Dermis blood vessel endothelial cell (primary cell): ENCODE measurements around the gene SLC4A5. TPM values are rescaled to one million over a fixed set of nuclear protein-coding genes. Genes with fewer than 3 reads are reported as not detected.
A peak's percentile ranks its signal among the peaks of the same experiment; 100 is the strongest.

Experiments
- DNase-seq: peaks from one replicate; pipeline ENCODE4 v3.0.0; 2010
- total RNA-seq: library from RNA; depleted of rRNA; stranded (reverse); fragments of >200 nt; gene quantifications from 2 replicates; pipeline ENCODE4 v1.2.3, GENCODE V29; 2014

SLC4A5 gene, protein sequence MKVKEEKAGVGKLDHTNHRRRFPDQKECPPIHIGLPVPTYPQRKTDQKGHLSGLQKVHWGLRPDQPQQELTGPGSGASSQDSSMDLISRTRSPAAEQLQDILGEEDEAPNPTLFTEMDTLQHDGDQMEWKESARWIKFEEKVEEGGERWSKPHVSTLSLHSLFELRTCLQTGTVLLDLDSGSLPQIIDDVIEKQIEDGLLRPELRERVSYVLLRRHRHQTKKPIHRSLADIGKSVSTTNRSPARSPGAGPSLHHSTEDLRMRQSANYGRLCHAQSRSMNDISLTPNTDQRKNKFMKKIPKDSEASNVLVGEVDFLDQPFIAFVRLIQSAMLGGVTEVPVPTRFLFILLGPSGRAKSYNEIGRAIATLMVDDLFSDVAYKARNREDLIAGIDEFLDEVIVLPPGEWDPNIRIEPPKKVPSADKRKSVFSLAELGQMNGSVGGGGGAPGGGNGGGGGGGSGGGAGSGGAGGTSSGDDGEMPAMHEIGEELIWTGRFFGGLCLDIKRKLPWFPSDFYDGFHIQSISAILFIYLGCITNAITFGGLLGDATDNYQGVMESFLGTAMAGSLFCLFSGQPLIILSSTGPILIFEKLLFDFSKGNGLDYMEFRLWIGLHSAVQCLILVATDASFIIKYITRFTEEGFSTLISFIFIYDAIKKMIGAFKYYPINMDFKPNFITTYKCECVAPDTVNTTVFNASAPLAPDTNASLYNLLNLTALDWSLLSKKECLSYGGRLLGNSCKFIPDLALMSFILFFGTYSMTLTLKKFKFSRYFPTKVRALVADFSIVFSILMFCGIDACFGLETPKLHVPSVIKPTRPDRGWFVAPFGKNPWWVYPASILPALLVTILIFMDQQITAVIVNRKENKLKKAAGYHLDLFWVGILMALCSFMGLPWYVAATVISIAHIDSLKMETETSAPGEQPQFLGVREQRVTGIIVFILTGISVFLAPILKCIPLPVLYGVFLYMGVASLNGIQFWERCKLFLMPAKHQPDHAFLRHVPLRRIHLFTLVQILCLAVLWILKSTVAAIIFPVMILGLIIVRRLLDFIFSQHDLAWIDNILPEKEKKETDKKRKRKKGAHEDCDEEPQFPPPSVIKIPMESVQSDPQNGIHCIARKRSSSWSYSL
- 0.33 TPM in 1 of 2 replicates, not detected in the other for total RNA-seq

DNA sequence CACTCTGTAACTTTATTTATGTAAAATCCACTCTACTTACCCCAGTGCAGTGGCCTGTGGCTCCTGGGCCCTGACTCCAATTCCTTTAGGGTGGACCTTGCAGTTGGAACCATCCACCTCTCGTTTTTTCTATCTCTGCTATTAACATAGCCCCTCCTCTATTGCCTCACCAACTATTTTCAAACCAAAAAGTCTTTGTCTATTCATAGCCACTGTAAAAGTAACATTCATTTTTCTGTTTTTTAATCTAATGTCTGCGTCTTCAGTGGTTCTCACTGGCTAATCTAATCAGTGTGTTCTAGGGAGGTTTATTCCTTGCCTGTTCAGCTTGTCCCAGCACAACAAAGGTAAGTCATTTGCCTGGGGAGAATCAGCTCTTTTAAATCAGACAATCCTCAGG lies at the start of gene SLC4A5:
SLC4A5 (minus strand) TSS at position 101 of the 400 bp plus-strand sequence. CDS start 28,393 bp downstream, outside the sequence.
- no peak for DNase-seq

DNA sequence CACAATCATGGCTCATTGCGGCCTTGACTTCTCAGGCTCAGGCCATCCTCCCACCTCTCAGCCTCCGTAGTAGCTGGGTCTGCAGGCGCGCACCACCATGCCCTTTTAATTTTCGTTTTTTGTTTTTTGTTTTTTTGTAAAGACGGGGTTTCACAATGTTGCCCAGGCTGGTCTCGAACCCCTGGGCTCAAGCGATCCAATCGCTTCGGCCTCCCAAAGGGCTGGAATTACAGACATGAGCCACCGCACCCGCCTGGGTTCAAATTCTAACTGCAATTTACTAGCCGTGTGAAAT lies 49.2 kb upstream of the SLC4A5 start:
- no peak for DNase-seq

DNA sequence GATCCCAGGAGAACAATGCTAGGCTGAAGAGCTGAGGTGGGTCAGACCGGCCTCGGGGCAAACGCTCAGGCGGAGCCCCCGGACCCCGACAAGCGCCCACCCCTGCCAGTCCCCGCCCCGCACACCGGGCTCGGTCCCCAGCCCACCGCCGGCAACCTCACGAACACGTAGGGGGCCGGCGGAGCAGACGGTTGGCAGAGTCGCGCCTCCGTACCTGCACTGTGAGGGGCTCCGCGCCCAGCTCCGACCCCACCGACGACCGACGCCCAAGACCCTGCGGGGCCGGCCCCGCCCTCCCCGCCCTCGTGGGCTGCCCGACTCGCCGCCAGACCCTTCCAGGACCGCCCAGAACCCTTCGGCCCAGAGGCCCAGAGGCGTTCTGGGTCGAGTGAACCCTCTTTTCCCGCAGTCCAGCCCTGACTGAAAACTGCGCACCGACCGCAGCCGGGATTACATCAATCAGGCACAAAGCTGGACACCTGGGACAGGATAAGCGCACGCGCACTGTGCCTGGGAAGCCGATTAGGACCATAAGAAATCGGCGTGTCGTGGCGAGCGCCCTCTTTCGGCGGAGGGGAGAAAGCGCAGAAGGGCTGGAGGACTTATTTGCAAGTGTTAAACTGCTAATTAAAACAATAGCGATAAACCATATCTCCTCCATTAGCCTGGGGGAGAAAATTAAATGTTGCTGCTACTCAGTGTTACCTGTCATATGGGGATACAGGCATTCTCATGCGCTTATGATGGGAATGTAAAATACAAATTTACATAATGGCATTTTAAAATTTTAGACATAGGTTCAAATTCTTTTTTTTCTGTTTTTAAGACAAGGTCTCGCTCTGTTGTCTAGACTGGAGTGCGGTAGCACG lies 48.6 kb upstream of the SLC4A5 start:
- DNase-seq: peak; percentile 95

DNA sequence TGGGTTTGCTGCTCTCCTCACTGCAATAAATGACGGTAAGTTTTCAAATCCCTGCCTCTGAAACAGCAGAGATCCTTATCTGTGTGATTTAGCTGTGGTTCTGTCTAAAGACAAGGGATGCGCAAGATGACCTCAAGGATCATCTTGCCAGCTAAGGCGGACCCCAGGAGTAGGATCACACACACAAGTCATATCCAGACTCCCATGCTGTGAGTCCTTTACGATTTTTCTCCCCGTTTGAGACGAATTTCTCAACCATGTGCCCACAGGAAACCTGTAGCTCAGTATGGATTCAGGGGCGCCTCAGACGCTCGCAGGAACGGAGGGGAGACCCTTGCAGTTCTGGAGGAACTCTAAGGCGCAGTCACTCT lies 48.0 kb upstream of the SLC4A5 start:
- DNase-seq: no peak

DNA sequence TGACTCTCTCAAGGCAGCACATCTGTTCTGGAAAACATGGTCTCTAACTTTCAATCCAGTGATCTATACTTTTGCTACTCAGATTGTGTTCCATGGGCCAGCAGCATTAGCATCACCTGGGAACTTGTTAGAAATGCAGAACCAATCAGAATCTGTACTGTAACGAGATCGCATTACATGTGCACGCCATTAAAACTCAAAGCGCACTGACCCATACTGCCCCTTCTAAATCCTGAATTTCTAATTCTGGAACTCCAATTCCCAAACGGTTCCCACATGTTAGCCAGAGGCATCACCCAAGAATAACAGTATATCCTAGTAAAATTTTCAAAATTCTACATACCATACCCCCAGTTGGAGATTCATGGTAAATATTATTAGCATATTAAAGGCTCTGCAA lies 47.4 kb upstream of the SLC4A5 start:
- DNase-seq: no peak

DNA sequence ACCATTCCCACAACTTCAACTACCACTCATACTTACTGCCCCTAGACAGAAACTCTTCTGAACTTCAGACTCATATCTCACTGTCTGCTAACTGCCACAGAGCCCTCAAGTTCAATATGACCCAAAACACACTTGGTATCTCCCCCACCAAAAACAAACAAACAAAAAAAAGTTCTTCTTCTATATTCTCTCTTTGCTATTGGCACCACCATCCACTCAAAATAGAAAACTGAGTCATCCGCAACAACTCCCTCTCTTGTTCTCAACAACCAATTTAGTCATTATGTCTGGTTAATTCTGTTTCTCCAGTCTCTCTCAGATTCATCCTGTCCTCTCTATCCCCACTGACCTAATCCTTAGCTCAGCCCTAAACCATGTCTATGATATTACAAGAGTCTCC lies 44.1 kb upstream of the SLC4A5 start:
- DNase-seq: no peak

DNA sequence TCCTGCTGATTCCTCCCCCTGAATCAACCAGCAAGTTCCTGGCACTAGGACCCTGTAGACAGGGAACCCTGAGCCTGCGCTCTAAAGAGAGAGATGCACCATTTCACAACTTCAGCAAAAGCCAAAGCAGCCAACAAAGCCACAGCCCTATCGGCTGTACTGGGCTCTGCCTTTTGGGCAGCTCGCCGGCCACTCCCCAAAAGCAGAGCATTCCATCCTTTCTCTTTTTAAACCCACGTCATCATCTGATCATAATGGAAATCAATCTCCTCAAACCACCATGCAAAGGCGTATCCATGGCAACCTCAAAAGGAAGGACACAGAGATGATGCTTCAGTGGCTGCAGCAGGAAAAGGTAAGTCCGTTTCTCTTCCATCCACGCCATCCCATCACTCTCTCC lies 42.2 kb upstream of the SLC4A5 start:
- DNase-seq: no peak

DNA sequence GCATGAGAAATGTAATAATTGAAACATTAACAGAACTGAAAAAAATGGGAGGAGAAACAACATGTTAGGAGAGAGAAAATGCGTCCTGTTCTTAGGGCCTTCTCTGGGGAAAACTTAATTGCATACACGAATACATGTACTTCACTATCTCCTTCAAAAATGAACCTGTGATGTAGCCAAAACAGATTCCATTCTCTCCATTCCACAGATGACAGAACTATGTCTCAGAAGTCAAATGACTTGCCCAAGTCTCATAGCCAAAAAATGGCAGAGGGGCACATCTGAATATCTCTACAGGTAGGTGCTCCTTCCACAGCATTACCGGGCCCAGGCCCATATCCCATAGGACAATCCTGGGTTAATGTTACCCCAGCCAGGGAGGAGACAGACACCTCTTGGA lies 40.8 kb upstream of the SLC4A5 start:
- no peak for DNase-seq

DNA sequence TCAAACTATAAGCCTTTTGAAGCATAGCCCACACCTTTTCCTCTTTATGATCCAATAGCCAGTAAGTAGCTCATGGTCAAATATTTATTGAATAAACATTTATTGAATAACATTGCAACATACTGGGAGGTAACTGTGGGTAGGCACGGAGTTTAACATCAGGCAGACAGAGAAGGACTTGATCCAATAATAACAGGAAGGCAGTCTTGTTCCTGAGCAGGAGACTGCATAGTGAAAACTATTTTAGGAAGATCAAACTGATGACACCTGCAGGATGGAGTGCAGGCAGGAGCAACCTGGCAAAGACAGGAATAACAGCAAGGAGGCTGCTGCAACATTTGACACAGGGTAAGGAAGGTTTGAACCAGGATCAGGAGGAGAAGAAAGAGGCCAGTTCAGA lies 40.0 kb upstream of the SLC4A5 start:
- DNase-seq: peak; percentile 58

DNA sequence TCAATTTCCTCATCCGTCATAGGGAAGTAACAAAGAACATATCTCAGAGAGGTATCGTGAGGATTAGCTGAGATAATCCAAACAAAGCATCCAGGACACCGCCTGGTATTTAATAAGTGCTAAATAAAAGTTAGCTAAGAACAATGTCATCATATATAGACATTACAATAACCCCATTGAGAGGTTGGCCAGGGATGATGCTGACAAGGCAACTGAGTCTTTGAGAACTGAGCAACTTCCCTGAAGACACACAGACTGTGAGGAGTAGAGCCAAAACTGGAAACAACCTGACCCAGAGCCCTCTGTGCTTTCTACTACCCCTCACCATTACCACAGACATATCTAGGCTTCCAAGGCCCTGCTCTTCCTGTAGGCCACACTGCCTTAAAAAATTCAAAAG lies 38.5 kb upstream of the SLC4A5 start:
- DNase-seq: no peak

DNA sequence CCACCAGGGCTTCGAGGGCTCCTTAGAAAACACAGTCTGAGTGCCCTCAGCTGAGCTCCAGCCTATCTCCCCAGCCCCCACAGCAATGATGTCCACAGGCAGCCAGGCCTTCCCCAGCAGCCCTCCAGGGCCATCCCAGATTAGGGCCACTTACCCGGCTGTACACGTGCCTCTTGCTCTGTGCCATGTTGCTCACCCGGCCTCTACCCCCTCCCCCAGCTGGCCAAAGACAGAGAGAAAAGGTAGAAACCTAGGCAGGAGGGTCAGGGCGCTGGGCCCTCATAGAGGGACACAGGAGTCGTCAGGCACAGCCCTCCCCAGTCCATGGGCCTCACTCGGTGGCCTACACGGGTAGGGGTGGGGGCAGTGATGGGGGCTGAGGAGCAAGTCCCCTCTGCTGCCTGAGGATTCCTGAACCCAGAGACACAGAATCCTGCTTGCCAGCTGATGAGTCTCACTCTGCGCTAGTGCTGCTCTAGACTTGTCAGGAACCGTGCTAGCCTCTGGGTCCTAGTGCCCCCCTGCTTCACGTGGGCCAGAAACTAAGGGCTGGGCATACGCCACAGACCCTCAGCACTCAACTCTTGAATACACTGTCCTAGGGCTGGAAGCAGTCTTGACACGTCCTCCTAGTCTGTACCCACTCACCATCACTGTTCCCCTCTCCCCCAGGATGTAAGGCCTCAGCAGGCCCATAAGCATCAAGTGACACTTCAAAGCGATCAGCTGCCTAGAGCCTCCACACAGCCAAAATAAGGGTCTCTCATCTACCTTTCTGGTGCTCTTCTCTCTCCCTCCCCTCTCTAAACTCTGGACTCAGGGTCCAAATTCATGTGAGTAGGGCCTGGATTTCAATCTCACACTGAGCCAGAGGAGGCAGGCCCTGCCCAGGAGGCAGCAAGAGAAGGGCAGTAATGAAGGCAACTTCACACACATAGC lies 36.9 kb upstream of the SLC4A5 start, which contains the start of gene DCTN1:
DCTN1 (minus strand) TSS at position 461 of the 939 bp plus-strand sequence; CDS start at position 187, 274 bp downstream.
- peak; percentile 58 for DNase-seq

DNA sequence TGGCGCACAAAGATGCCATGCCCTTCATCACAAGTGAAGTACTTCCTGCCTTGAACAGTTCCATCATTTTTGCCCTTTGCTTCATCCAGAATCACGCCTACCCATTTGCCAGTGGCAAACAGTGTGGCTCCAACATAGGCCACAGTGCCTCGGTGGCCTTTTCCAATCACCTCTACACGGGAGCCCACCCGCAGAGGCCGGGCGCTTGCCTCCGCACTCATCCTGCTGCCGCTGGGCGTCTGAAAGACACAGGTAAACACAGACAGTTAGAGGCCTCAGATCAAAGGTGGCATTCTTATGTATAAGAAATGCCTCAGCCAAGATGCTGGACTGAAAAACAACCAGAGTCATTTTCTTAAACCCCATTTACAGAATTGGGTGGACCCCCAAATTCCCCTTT lies 34.8 kb upstream of the SLC4A5 start:
- DNase-seq: no peak

DNA sequence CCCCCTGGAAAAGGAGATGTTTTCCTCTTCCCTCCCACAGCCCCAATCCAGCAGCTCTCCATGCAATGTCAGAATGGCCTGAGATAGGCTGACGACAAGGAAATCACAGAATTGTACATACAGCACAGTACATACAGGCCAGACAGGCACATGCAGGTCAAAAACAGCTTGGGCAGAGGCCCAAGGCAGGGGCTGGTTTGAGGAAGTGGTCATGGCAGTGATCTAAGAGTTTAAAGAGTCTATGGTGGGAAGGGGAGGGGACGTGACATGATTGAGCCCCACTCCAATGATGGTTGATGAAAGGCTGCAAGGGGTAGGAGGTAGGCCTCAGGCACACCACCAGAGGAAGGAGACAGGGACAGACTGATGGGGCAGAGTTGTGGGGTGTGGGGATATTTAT lies 32.6 kb upstream of the SLC4A5 start:
- no peak for DNase-seq

DNA sequence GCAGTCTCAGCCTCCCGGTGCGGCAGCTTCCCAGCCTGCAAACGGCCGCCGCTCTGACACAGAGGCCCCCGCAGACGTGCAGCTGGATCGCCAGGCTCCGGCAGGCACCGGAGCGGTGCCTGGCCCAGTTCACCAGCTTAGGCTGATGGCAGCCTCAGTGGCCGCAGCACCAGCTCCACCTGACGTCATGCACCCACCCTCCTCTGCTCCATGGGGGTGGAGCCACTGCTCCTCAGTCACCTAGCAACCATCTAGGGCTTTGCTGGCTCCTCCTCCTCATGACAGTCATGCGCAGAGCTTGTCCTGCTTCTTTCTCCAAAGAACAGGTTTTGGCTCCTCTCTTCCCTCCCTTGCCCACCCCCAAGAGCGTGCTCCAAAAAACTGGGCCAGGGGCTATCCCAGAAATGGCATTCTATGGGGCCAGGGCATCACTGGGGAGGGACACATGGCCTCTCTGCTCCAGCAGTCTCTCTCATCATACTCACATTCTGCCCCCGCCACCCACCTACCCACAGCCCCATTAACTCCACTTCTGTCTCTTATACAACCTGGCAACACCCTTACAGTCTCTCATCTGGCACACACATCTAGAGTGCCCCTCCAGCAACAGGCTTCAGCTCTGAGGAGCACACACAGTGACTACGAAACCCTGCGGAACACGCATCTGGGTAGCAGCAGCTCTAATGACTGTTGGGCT lies 31.4 kb upstream of the SLC4A5 start:
- DNase-seq: peak; percentile 19

DNA sequence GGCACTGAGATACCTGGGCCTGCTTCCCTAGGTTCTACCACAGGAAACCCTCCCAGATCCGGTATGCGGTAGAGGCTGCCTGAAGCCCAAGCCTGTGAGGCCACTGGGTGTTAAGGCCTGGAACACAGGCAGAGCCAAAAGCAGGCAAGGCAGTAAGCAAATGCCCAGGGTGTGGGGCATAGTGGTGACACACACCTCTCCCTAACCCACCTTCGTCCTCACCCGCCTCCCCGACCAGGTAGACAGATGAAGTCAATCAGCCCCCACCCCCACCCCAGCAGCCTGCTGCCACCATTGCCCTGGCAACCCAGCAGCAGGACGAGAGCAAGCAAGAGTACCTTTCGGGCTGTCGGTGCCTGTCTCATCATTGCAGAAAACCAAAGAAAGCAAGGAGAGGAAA lies 30.8 kb upstream of the SLC4A5 start:
- DNase-seq: no peak

DNA sequence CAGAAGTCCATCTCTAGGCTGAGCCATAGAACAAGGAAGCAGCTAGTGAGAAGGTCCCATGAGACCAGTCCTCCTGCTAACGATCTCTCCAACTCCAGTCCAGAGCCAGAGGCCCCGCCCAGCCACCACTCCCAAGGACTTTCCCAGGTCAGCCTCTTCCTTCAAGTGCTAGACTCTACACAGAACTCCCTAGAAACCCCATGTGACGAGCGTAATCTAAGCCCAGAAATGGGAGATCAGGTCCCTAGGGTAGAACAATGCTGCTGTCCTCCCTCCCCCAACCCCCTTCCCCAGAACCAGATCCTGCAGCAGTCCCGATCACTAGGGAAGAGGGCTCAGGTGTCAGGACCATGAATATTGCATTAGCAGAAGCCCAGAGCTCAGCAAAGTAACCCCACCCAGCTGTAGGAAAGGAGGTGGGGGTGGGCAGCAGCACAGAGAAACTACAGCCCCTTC lies 30.0 kb upstream of the SLC4A5 start:
- no peak for DNase-seq

DNA sequence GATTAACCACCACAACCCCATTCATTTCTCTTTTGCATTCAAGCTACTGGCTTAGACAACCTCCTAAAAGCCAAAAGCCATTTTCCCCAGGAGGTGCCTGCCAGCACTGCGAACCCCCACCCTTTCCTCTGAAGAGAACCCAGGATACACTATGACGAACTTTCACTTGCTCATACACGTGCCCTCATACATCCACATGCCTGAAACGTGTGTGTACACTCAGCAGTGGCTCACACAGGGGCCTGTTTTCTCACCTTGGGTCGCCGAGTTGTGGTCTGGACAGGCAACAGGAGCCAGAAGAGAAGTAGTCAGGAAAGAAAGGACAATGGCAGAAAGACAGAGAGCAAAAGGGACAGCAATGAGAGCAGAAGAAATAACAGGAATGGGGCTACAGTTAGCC lies 29.5 kb upstream of the SLC4A5 start:
- no peak for DNase-seq

DNA sequence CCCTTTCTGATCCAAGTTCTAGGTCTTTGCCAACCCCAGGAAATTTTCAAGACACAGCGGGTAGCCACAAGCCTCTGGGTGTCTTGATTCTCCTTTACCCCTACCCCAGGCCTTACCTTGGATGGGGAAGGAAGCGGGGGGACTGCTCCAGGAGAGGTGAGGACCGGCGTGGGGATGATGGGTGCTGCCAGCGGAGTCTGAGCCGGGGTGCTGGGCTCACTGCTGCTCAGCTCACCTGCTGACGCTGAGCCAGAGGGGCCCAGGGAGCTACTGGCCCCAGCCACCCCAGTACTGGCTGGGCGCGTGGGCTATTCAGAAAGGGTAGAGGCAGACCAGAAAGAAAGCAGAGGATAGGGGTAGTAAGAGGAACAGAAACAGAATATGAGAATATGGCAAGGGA lies 28.2 kb upstream of the SLC4A5 start:
- no peak for DNase-seq

DNA sequence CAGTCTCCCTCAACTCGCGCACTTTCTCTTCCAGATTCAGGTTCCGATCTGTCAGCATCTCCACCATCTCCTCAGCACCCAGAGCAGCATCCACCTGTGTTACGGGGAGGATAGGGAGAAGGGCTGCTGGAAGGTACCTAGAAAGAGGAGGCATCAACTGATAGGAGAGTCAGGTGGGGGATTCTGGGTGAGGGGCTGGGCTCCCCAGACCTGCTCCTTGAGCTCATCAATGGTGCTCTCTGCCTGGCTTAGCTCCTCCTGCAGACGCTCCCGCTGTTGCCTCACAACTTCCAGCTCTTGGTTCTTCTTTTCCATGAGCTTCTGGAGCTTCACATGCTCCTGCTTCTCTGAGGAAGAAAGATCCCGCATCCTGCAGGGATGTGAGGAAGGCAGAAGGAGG lies 26.8 kb upstream of the SLC4A5 start:
- DNase-seq: no peak

DNA sequence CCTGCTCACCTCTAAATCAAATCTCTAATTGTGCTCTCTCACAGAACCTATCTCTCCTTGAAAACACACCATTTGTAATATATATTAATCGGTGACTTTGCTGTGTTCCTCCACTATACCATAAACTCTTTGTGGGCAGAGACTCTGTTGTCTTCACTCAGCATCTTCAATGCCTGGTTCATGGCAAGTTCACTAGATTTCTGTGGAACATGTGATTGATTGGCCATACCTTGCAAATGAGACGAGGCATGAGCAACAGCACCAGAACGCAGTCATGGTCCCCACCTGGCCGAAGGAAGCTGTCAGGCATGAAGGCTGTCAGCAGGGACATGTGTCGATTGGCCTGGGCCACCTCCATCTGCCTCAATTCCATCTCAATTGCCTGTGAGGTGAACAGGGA lies 25.3 kb upstream of the SLC4A5 start:
- no peak for DNase-seq

DNA sequence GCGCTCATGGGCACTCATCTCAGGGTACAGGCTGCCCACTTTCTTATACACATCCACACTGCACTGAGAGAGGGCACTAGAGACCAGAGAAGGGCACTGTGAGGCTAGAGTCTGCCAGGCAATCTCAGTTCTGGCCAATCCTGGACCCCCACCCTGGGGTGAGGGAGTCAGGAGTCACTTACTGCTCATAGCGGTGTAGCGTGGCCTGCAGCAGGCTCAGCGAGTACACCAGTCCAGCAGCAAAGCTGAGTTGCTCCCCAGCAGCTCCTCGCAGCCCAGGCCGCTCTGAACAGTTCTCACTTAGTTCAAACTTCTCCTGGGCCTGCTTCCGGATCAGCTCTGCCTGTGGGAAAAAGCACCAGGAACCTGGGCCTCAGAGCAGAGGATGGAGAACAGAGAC lies 24.6 kb upstream of the SLC4A5 start:
- DNase-seq: no peak
